ENCODE measurements around the gene RAB30. TPM values are rescaled to one million over a fixed set of nuclear protein-coding genes. Genes with fewer than 3 reads are reported as not detected.
A peak's percentile ranks its signal among the peaks of the same experiment; 100 is the strongest.

RAB30 gene
- total and polyA plus RNA-seq, 8 donors = 11.3 to 15.9 (median 14.3) TPM

GRCh38 chr11:83007909-83008580 is 63.7 kb downstream of the RAB30 start:
- TF ChIP-seq, protein P1, sequence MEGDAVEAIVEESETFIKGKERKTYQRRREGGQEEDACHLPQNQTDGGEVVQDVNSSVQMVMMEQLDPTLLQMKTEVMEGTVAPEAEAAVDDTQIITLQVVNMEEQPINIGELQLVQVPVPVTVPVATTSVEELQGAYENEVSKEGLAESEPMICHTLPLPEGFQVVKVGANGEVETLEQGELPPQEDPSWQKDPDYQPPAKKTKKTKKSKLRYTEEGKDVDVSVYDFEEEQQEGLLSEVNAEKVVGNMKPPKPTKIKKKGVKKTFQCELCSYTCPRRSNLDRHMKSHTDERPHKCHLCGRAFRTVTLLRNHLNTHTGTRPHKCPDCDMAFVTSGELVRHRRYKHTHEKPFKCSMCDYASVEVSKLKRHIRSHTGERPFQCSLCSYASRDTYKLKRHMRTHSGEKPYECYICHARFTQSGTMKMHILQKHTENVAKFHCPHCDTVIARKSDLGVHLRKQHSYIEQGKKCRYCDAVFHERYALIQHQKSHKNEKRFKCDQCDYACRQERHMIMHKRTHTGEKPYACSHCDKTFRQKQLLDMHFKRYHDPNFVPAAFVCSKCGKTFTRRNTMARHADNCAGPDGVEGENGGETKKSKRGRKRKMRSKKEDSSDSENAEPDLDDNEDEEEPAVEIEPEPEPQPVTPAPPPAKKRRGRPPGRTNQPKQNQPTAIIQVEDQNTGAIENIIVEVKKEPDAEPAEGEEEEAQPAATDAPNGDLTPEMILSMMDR (IDR thresholded peaks at IDR 0.05) = no peak
- intact Hi-C loops (cut with DNase I) = no loop called here
- ATAC-seq = peak; percentile 90
- Histone ChIP-seq H3K27ac (peak overlapping the region in 1 of 2 donors; percentile 49), H3K9me3 (no peaks in the 10 kb centered on the region), H3K4me3 (no peak overlapping the region), H3K4me1 (peaks cover 0 to 9% of the 10 kb centered on the region in 2 donors), H3K36me3 (no peaks in the 10 kb centered on the region), H3K27me3 (no peaks in the 10 kb centered on the region)
- DNase-seq = peak in 3 of 4 donors; percentile 10 to 37 (median 27)

GRCh38 chr11:83007477-83007876 is 64.2 kb downstream of the RAB30 start:
- intact Hi-C loops (cut with DNase I) = no loop called here

DNA sequence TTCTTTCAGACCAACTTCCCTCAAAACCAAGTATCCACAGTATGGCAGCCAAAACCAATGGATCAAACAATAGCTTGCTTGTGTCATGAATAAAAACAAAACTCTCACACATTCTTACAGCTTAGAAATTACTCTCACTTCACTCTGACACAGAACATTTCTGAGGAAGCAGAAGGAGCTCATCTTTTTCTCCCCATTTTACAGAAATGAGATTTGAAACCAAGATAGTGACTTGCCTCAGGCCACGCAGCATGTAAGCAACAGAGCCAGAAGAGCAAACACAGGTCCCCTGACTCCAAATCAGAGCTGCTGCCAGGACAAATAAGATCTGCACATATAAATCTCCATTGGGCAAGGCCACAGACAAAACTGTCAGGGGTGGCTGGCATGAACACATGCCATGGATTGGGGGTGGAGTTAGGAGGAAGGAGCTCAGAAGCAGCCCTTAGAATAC is 64.8 kb downstream of the RAB30 start:
- H3K27ac ChIP-seq = no peak overlapping the region
- H3K9me3 ChIP-seq = no peaks in the 10 kb centered on the region
- no peak overlapping the region for H3K4me3 ChIP-seq
- no peak for DNase-seq
- TF ChIP-seq, protein P1 (IDR thresholded peaks at IDR 0.05) = no peak
- ATAC-seq = no peak
- peaks cover 0 to 9% of the 10 kb centered on the region in 2 donors for H3K4me1 ChIP-seq
- no peaks in the 10 kb centered on the region for H3K36me3 ChIP-seq
- no peaks in the 10 kb centered on the region for H3K27me3 ChIP-seq
- intact Hi-C loops (cut with DNase I) = no loop called here

More at GRCh38 chr11:83007477-83007876, 64.2 kb downstream of the RAB30 start:
- peaks cover 0 to 9% of the 10 kb centered on the region in 2 donors for H3K4me1 ChIP-seq
- TF ChIP-seq, protein P1 (IDR thresholded peaks at IDR 0.05) = no peak
- H3K27ac ChIP-seq = peak overlapping the region in 1 of 2 donors; percentile 49
- DNase-seq (no peak), ATAC-seq (no peak)
- H3K36me3 ChIP-seq = no peaks in the 10 kb centered on the region
- no peaks in the 10 kb centered on the region for H3K9me3 ChIP-seq
- H3K4me3 ChIP-seq = no peak overlapping the region
- H3K27me3 ChIP-seq = no peaks in the 10 kb centered on the region

DNA sequence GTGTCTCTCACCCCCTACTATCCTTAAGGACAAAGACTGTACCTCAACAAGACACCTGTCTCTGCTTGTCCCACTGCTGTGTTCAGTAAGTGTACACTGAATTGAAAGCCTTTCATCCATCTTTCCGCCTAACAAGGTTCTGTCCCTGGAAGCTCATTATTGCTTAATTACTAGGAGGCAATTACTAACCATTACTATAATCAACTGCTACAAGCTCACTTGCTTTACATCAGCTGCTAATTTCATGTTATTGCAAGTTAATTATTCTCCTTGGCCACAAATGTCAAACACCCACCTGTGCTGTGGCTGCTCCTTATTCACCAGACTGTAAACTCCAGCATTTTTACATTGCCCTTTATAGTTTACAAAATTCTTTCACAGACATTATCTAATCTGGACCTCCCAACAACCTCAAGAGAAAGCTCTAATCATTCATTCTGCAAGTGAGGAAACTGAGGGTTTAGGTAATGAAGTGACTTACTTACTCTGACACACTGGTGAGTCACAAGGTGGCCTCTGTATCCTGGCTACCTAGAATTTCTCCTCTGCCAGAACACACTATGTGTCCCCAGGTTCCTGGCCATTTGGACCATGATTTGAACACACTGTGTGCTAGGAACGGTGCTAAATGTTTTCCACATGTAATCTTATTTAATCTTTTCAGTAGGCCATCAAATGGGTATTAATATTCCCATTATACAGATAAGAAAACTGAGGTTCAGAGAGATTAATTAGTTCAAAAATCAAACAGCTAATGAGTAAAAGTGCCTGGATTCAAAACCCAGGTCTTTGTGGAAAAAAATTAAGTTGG is 66.7 kb downstream of the RAB30 start:
- DNase-seq (no peak), ATAC-seq (no peak)
- Histone ChIP-seq H3K4me1 (peaks cover 0 to 9% of the 10 kb centered on the region in 2 donors), H3K36me3 (no peaks in the 10 kb centered on the region), H3K9me3 (no peaks in the 10 kb centered on the region), H3K4me3 (no peak overlapping the region), H3K27ac (no peak overlapping the region), H3K27me3 (no peaks in the 10 kb centered on the region)
- TF ChIP-seq, protein P1 (IDR thresholded peaks at IDR 0.05) = no peak
- intact Hi-C loops (cut with DNase I) = no loop called here

DNA sequence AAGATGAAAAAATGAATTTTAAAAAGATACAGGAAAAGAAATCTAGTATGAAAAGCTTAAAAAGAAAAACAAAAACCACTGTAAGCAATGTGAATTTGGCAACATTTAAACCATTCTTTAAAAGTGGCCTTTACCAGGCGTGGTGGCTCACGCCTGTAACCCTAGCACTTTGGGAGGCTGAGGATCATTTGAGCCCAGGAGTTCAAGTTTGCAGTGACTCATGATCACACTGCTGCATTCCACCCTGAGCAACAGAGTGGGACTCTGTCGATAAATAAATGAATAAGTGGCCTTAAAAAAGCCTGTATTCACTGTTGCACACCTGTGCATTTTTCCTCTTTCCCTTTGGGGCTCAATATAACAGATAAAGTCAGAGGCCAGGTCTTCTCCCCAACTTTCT is 69.2 kb downstream of the RAB30 start:
- H3K4me3 ChIP-seq = no peak overlapping the region

More for the DNA sequence above, 69.2 kb downstream of the RAB30 start:
- no peaks in the 10 kb centered on the region for H3K9me3 ChIP-seq
- H3K36me3 ChIP-seq = no peaks in the 10 kb centered on the region
- intact Hi-C loops (cut with DNase I) = no loop called here
- no peaks in the 10 kb centered on the region for H3K27me3 ChIP-seq
- peaks cover 0 to 5% of the 10 kb centered on the region in 2 donors for H3K4me1 ChIP-seq
- no peak for ATAC-seq
- TF ChIP-seq, protein P1 (IDR thresholded peaks at IDR 0.05) = no peak
- no peak for DNase-seq
- H3K27ac ChIP-seq = no peak overlapping the region
